ENCODE measurements around the gene LAMTOR3. TPM values are rescaled to one million over a fixed set of nuclear protein-coding genes. Genes with fewer than 3 reads are reported as not detected.

Gene LAMTOR3
- total and polyA plus RNA-seq, 10 of the 15 experiments (the other 5 are each of a cell fraction or from before 2014, with no cell fraction given): 30.1 to 120 (median 65.5) TPM

- no TSS peak for BruUV-seq (replicated peaks)
- ChIA-PET SMC1A (ENCODE audit: uncharacterized antibody, unreplicated experiment) (interaction anchor here (0.6 to 8.4 kb wide), 8 partner anchors 12 to 83 kb away, joined by 3 to 55 read pairs (median 10); partner anchors contain the start of gene DAPP1), POLR2A (interaction anchor here (1.0 to 2.7 kb wide), 3 partner anchors 11 to 46 kb away, joined by 3 to 11 read pairs (median 6); no protein-coding TSS in a partner anchor), CTCF (interaction anchor here (0.9 to 2.7 kb wide), 7 partner anchors 9 to 49 kb away, joined by 3 to 10 read pairs (median 5); no protein-coding TSS in a partner anchor), RAD21 (ENCODE audit: unreplicated experiment) (interaction anchor here (1.9 to 2.1 kb wide), 3 partner anchors 37 to 91 kb away, joined by 5 to 8 read pairs (median 5); partner anchors contain the start of gene LAMTOR3)
- Histone ChIP-seq H3K9ac (ENCODE audit: control insufficient read depth, insufficient read depth, low read length) (no peak overlapping the region), H4K20me1 (ENCODE audit: control insufficient read depth, insufficient read depth) (no peaks in the 10 kb centered on the region), H3K36me3 (ENCODE audit: control insufficient read depth in 2 of 2, insufficient read depth in 2 of 2, low read length in 1 of 2) (peaks cover 6 to 18% of the 10 kb centered on the region in 2 experiments), H3K4me1 (ENCODE audit: control insufficient read depth, insufficient read depth, low read length) (peaks cover 39% of the 10 kb centered on the region), H3K9me3 (replicated peaks; ENCODE audit: control insufficient read depth, insufficient read depth, low read length) (no peaks in the 10 kb centered on the region; the same call in 2 of the 3 replicates), H3K79me2 (ENCODE audit: control insufficient read depth, insufficient read depth, low read length) (no peaks in the 10 kb centered on the region; the same call in 1 of the 2 replicates), H2AFZ (ENCODE audit: control insufficient read depth, low read depth, low read length) (no peak overlapping the region), H3K27ac (ENCODE audit: control insufficient read depth, insufficient read depth) (no peak overlapping the region), H3K27me3 (replicated peaks in 1 of 2; ENCODE audit: control insufficient read depth in 2 of 2, insufficient read depth in 2 of 2, low read length in 1 of 2) (no peaks in the 10 kb centered on the region), H3K4me2 (ENCODE audit: control insufficient read depth, insufficient read depth) (no peak overlapping the region), H3K4me3 (no peak overlapping the region)
- 62% methylated on average over 3 of the region's 3 CpGs for WGBS (ENCODE audit: insufficient coverage, insufficient replicate concordance, low lambda C conversion rate, missing lambda C conversion rate)
- FAIRE-seq: no peak
- in situ Hi-C loops (cut with MboI) (no loop called here), intact Hi-C loops (cut with micrococcal nuclease; ENCODE audit: unreplicated experiment) (no loop called here)
- no peak for ATAC-seq
- no peak for DNase-seq (ENCODE audit: low read depth, low spot score)
- no peak for TF ChIP-seq RAD21 (IDR thresholded peaks at IDR 0.05; ENCODE audit: insufficient read depth, low read depth, low read length)
- no peak for TF ChIP-seq FOS (IDR thresholded peaks at IDR 0.05; ENCODE audit: borderline replicate concordance, extremely low read depth, insufficient read length)
- no peak for TF ChIP-seq MLLT1 (IDR thresholded peaks at IDR 0.05)
- TF ChIP-seq HCFC1 (IDR thresholded peaks at IDR 0.05; ENCODE audit: low read length): no peak
- TF ChIP-seq SUPT20H (IDR thresholded peaks at IDR 0.05; ENCODE audit: borderline replicate concordance, control insufficient read depth, low read depth, low read length): no peak
- no peak for TF ChIP-seq ZNF592 (IDR thresholded peaks at IDR 0.05)
- no peak for TF ChIP-seq TCF7 (IDR thresholded peaks at IDR 0.05; ENCODE audit: borderline replicate concordance)
- no peak for TF ChIP-seq KDM1A (IDR thresholded peaks at IDR 0.05; ENCODE audit: borderline replicate concordance)
- TF ChIP-seq BRCA1 (IDR thresholded peaks at IDR 0.05; ENCODE audit: low read depth, low read length): no peak
- TF ChIP-seq CBX3 (IDR thresholded peaks at IDR 0.05; ENCODE audit: borderline replicate concordance, low read depth): no peak
- no peak for TF ChIP-seq ZBTB40 (IDR thresholded peaks at IDR 0.05; ENCODE audit: borderline replicate concordance)
- no peak for TF ChIP-seq RAD51 (IDR thresholded peaks at IDR 0.05)
- TF ChIP-seq CREM (IDR thresholded peaks at IDR 0.05; ENCODE audit: low read depth): no peak
- no peak for TF ChIP-seq CBFB (IDR thresholded peaks at IDR 0.05; ENCODE audit: low read depth)
- no peak for TF ChIP-seq MXI1 (IDR thresholded peaks at IDR 0.05; ENCODE audit: low read depth, low read length)
Observed at GRCh38 chr4:99857307-99857706, 36.9 kb downstream of the LAMTOR3 start.

Measured in GM12878 (cell line).